ENCODE data around the gene MRPL53. TPM values are rescaled to one million over a fixed set of nuclear protein-coding genes. Genes with fewer than 3 reads are reported as not detected.

MRPL53 gene
- 10 to 100 TPM; 37.6 to 60.0 (median 39.4) TPM for total RNA-seq
- polyA plus RNA-seq, result 10 to 100 TPM; 52.3 to 54.6 TPM

- Histone ChIP-seq H3K9me3 (no peaks in the 10 kb centered on the region), H3K36me3 (peaks cover 0 to 4% (median 0%) of the 10 kb centered on the region in 3 donors), H3K4me1 (peaks cover 5 to 16% (median 7%) of the 10 kb centered on the region in 3 donors), H3K4me3 (peak within 1 kb of the TSS; percentile 53 to 69 (median 62)), H3K27ac (peak within 1 kb of the TSS; percentile 86 to 92 (median 87)), H3K27me3 (no peaks in the 10 kb centered on the region)
- WGBS, 2 donors, result 0 to 1% methylated on average over 66 of the region's 66 CpGs
- peak; percentile 96 to 98 (median 96) for ATAC-seq
- FAIRE-seq, result no peak
- TF ChIP-seq CTCF (IDR thresholded peaks at IDR 0.05), result no peak
- DNase-seq, result peak; percentile 91 to 98 (median 94)
- intact Hi-C loops (cut with DNase I), result no loop called here
These were observed at the start of gene MRPL53 for GRCh38 chr2:74472086-74472944. Gene MRPL53 (minus strand): TSS chr2:74472680. CDS start chr2:74472660, 20 bp downstream.

- WGBS, 2 donors, result 67 to 72% methylated on average over 13 of the region's 13 CpGs
- ATAC-seq (no peak), FAIRE-seq (no peak), DNase-seq (no peak)
- Histone ChIP-seq H3K27ac (no peak overlapping the region), H3K36me3 (no peaks in the 10 kb centered on the region), H3K27me3 (peaks cover 0 to 85% (median 14%) of the 10 kb centered on the region in 4 donors), H3K9me3 (no peaks in the 10 kb centered on the region), H3K4me3 (peak overlapping the region in 1 of 4 donors; percentile 45), H3K4me1 (peaks cover 0 to 9% (median 0%) of the 10 kb centered on the region in 3 donors)
- TF ChIP-seq CTCF (IDR thresholded peaks at IDR 0.05), result no peak
- intact Hi-C loops (cut with DNase I), result no loop called here
These were observed 44.2 kb upstream of the MRPL53 start for GRCh38 chr2:74516650-74517049.

DNA sequence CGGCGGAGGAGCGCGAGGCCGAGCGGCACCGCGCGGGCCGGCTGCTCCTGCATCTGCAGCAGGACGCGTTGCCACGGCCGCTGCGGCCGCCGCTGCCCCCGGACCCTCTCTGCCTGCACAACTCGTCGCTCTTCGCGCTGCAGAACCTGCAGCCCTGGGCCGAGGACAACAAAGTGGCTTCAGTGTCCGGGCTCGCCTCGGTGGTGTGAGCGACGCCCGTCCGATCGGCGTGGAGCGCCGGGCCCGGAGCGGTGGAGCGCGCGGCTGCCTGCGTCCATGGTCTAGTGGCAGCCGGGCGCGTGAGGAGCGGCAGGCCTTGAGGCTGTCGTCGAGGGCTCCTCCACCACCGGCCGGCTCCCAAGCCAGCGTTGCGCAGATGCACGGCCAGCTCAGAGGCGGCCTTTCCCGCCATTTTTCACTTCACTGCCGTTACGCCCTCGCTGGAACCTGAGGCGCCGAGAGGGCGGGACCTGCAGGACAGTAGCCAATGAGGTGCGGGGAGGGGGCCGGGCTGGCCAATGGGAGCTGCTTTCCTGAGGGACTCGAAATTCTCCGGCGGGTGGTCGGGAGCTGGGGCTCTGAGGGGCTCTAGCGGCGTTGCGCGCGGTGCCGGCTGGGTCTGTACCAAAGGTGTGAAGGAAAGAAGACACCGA lies 43.6 kb upstream of the MRPL53 start:
- Histone ChIP-seq H3K4me1 (peaks cover 0 to 9% (median 0%) of the 10 kb centered on the region in 3 donors), H3K9me3 (no peaks in the 10 kb centered on the region), H3K4me3 (peak overlapping the region; percentile 2 to 45 (median 19)), H3K36me3 (no peaks in the 10 kb centered on the region), H3K27me3 (peaks cover 0 to 86% (median 14%) of the 10 kb centered on the region in 4 donors), H3K27ac (no peak overlapping the region)
- 3 to 5% methylated on average over 65 to 72 of the region's 72 CpGs for WGBS, 2 donors
- intact Hi-C loops (cut with DNase I), result no loop called here
- FAIRE-seq, result no peak
- TF ChIP-seq CTCF (IDR thresholded peaks at IDR 0.05), result no peak
- peak; percentile 62 to 88 (median 72) for DNase-seq
- ATAC-seq, result peak; percentile 84 to 97 (median 92)

GRCh38 chr2:74515271-74515980 lies 42.9 kb upstream of the MRPL53 start:
- peak in 3 of 6 donors; percentile 28 to 71 (median 65) for DNase-seq
- H3K27ac ChIP-seq, result no peak overlapping the region
- H3K4me3 ChIP-seq, result peak overlapping the region; percentile 2 to 45 (median 19)
- H3K9me3 ChIP-seq, result no peaks in the 10 kb centered on the region
- intact Hi-C loops (cut with DNase I), result no loop called here
- 10% methylated on average over 49 to 60 of the region's 60 CpGs for WGBS, 2 donors
- TF ChIP-seq CTCF (IDR thresholded peaks at IDR 0.05), result no peak
- peaks cover 0 to 80% (median 14%) of the 10 kb centered on the region in 4 donors for H3K27me3 ChIP-seq
- ATAC-seq, result peak; percentile 5 to 51 (median 30)
- H3K4me1 ChIP-seq, result peaks cover 0 to 9% (median 0%) of the 10 kb centered on the region in 3 donors
- no peak for FAIRE-seq
- no peaks in the 10 kb centered on the region for H3K36me3 ChIP-seq
